PC-3 (cell line): ENCODE data around the gene KIF5A. TPM values are rescaled to one million over a fixed set of nuclear protein-coding genes. Genes with fewer than 3 reads are reported as not detected.

Experiments used
- ATAC-seq: fragments of 200-7000 bp; cut with Tn5 transposase; 2 replicates; pipeline ENCODE4 v1.9.1; 2020; ENCODE audit warnings: mild to moderate bottlenecking, moderate library complexity
- BruUV-seq: library from RNA; stranded (reverse); fragments of 400-500 nt; replicated peaks from 2 replicates; lab custom pipeline; 2021; lab: Mats Ljungman, UMichigan
- CTCF ChIA-PET: fragments of 300-600 bp; sonication (Branson Sonifier 250); formaldehyde crosslinking; loops from one replicate; lab custom pipeline; 2022; ENCODE audit warnings: antibody characterized with exemption; lab: Charles Lee
- POLR2A ChIA-PET: fragments of 300-600 bp; sonication (Branson Sonifier 250); formaldehyde crosslinking; loops from one replicate; lab custom pipeline; 2022; ENCODE audit warnings: antibody characterized with exemption; ENCODE audit not compliant: unreplicated experiment; lab: Charles Lee
- DNase-seq: peaks from one replicate; pipeline ENCODE4 v3.0.0-alpha.2; 2015
- H2AFZ ChIP-seq: fragments of 300-600 bp; sonication (generic); 2 replicates; pipeline ENCODE4 v1.6.0; 2016; ENCODE audit warnings: antibody characterized with exemption, low read length
- H3F3A ChIP-seq: fragments of 300-600 bp; sonication (generic); one replicate; pipeline ENCODE4 v1.6.0; 2017; ENCODE audit warnings: antibody characterized with exemption, low read length, control low read depth, mild to moderate bottlenecking; ENCODE audit not compliant: unreplicated experiment
- H3K27ac ChIP-seq: fragments of 300-600 bp; sonication (generic); 2 replicates; pipeline ENCODE4 v1.5.1; 2016; ENCODE audit warnings: mild to moderate bottlenecking, low read length
- H3K27me3 ChIP-seq: fragments of 300-600 bp; sonication (generic); 2 replicates; pipeline ENCODE4 v1.6.1; 2016; ENCODE audit warnings: low read length, mixed read lengths
- H3K36me3 ChIP-seq: fragments of 300-600 bp; sonication (generic); 2 replicates; pipeline ENCODE4 v1.6.1; 2016; ENCODE audit warnings: low read depth, mixed run types, low read length, mixed read lengths
- H3K4me1 ChIP-seq: fragments of 300-600 bp; sonication (generic); 2 replicates; pipeline ENCODE4 v1.5.1; 2016; ENCODE audit warnings: low read length; ENCODE audit not compliant: insufficient read depth
- H3K4me2 ChIP-seq: fragments of 300-600 bp; sonication (generic); 2 replicates; pipeline ENCODE4 v1.6.0; 2016; ENCODE audit warnings: low read length
- H3K4me3 ChIP-seq: fragments of 300-600 bp; sonication (generic); 2 replicates; pipeline ENCODE4 v1.5.1; 2016; ENCODE audit warnings: mild to moderate bottlenecking, low read length, mixed read lengths
- H3K79me2 ChIP-seq: fragments of 300-600 bp; sonication (generic); 2 replicates; pipeline ENCODE4 v1.6.1; 2017; ENCODE audit warnings: low read length, mixed read lengths
- H3K9ac ChIP-seq: fragments of 300-600 bp; sonication (generic); 2 replicates; pipeline ENCODE4 v1.6.0; 2016; ENCODE audit warnings: mild to moderate bottlenecking, low read length
- H3K9me2 ChIP-seq: fragments of 300-600 bp; sonication (generic); replicated peaks from 2 replicates; pipeline ENCODE4 v1.6.1; 2016; ENCODE audit warnings: mixed run types, low read length, mixed read lengths
- H3K9me3 ChIP-seq: fragments of 300-600 bp; sonication (generic); 2 replicates; pipeline ENCODE4 v1.6.1; 2016; ENCODE audit warnings: low read length, mixed read lengths
- H4K20me1 ChIP-seq: fragments of 300-600 bp; sonication (generic); 2 replicates; pipeline ENCODE4 v1.6.1; 2016; ENCODE audit warnings: low read length, mixed read lengths
- CTCF ChIP-seq: fragments of 300-600 bp; sonication (generic); conservative IDR thresholded peaks from 2 replicates; pipeline ENCODE4 v1.5.1; 2017; ENCODE audit warnings: antibody characterized with exemption, low read depth, mild to moderate bottlenecking, low read length
- EZH2 ChIP-seq: fragments of 300-600 bp; sonication (generic); IDR thresholded peaks from one replicate; pipeline ENCODE4 v1.6.1; 2017; ENCODE audit warnings: antibody characterized with exemption, mild to moderate bottlenecking, low read length; ENCODE audit not compliant: unreplicated experiment
- EZH2phosphoT487 ChIP-seq: fragments of 300-600 bp; sonication (generic); IDR thresholded peaks from 2 replicates; pipeline ENCODE4 v1.6.1; 2018; ENCODE audit warnings: mild to moderate bottlenecking, antibody characterized with exemption, low read length, borderline replicate concordance
- intact Hi-C: fragments of 100-400 bp; cut with micrococcal nuclease; formaldehyde crosslinking; loops from 2 replicates; pipeline ENCODE4 v1.9.0; 2023
- total RNA-seq: library from RNA; depleted of rRNA; stranded (reverse); fragments of >200 nt; gene quantifications from 2 replicates; pipeline ENCODE4 v1.2.3, GENCODE V29; 2014

Gene KIF5A
- total RNA-seq, 1 experiment from 2014 or later: not detected

GRCh38 chr12:57563358-57563757 lies 13.5 kb downstream of the KIF5A start:
- no peaks in the 10 kb centered on the region for H3K79me2 ChIP-seq
- H3K9ac ChIP-seq: no peak overlapping the region
- no peaks in the 10 kb centered on the region for H3K4me1 ChIP-seq
- H3K9me2 ChIP-seq: no peaks in the 10 kb centered on the region
- intact Hi-C loops: no loop called here
- no peak overlapping the region for H2AFZ ChIP-seq
- POLR2A ChIA-PET: no interaction called here
- no peak overlapping the region for H3K4me3 ChIP-seq
- no peaks in the 10 kb centered on the region for H4K20me1 ChIP-seq
- DNase-seq: no peak
- H3K9me3 ChIP-seq: no peaks in the 10 kb centered on the region
- ATAC-seq: no peak
- no TSS peak for BruUV-seq
- CTCF ChIA-PET: no interaction called here
- H3K27me3 ChIP-seq: peaks cover 12% of the 10 kb centered on the region; the same call in 1 of the 2 replicates
- H3K4me2 ChIP-seq: no peak overlapping the region
- no peaks in the 10 kb centered on the region for H3K36me3 ChIP-seq
- no peaks in the 10 kb centered on the region for H3F3A ChIP-seq
- TF ChIP-seq EZH2phosphoT487: no peak
- TF ChIP-seq CTCF: no peak
- no peak for TF ChIP-seq EZH2
- H3K27ac ChIP-seq: no peak overlapping the region

GRCh38 chr12:57564178-57564740 lies 14.4 kb downstream of the KIF5A start:
- no peaks in the 10 kb centered on the region for H3K9me2 ChIP-seq
- H3K36me3 ChIP-seq: no peaks in the 10 kb centered on the region
- no peak overlapping the region for H3K4me2 ChIP-seq
- no peaks in the 10 kb centered on the region for H3K79me2 ChIP-seq
- H3K4me3 ChIP-seq: no peak overlapping the region
- H2AFZ ChIP-seq: no peak overlapping the region
- H3F3A ChIP-seq: no peaks in the 10 kb centered on the region
- POLR2A ChIA-PET: no interaction called here
- CTCF ChIA-PET: no interaction called here
- TF ChIP-seq EZH2phosphoT487: no peak
- TF ChIP-seq EZH2: no peak
- TF ChIP-seq CTCF: no peak
- ATAC-seq: no peak
- DNase-seq: no peak
- intact Hi-C loops: no loop called here
- no peaks in the 10 kb centered on the region for H4K20me1 ChIP-seq
- H3K9me3 ChIP-seq: no peaks in the 10 kb centered on the region
- no peak overlapping the region for H3K27ac ChIP-seq
- no peaks in the 10 kb centered on the region for H3K4me1 ChIP-seq
- BruUV-seq: no TSS peak
- H3K27me3 ChIP-seq: peaks cover 12% of the 10 kb centered on the region; the same call in 1 of the 2 replicates
- no peak overlapping the region for H3K9ac ChIP-seq

GRCh38 chr12:57568838-57569237 lies 19.0 kb downstream of the KIF5A start:
- H3K4me2 ChIP-seq: no peak overlapping the region
- no peaks in the 10 kb centered on the region for H3K36me3 ChIP-seq
- H2AFZ ChIP-seq: no peak overlapping the region
- H3K9me3 ChIP-seq: no peaks in the 10 kb centered on the region
- H3F3A ChIP-seq: no peaks in the 10 kb centered on the region
- no peaks in the 10 kb centered on the region for H3K4me1 ChIP-seq
- H3K27ac ChIP-seq: no peak overlapping the region
- ATAC-seq (no peak), DNase-seq (no peak)
- H3K9me2 ChIP-seq: no peaks in the 10 kb centered on the region
- no peaks in the 10 kb centered on the region for H3K79me2 ChIP-seq
- 0 out of 2 replicates have a peak, but pooled peaks cover 6% of the 10 kb centered on the region for H3K27me3 ChIP-seq
- no peak overlapping the region for H3K9ac ChIP-seq
- TF ChIP-seq CTCF (no peak), EZH2phosphoT487 (no peak), EZH2 (no peak)
- H4K20me1 ChIP-seq: no peaks in the 10 kb centered on the region
- CTCF ChIA-PET: no interaction called here
- no peak overlapping the region for H3K4me3 ChIP-seq
- no TSS peak for BruUV-seq
- POLR2A ChIA-PET: no interaction called here
- intact Hi-C loops: no loop called here
